H1 (cell line): ENCODE data around the gene CCDC28B. TPM values are rescaled to one million over a fixed set of nuclear protein-coding genes. Genes with fewer than 3 reads are reported as not detected.

ENCODE experiments used
- CTCF ChIA-PET: fragments of 300-600 bp; sonication (Branson Sonifier 250); formaldehyde crosslinking; loops from one replicate; lab custom pipeline; 2021; ENCODE audit not compliant: partially characterized antibody; lab: Charles Lee
- POLR2A ChIA-PET: fragments of 300-600 bp; sonication (Branson Sonifier 250); formaldehyde crosslinking; loops from one replicate; lab custom pipeline; 2021; ENCODE audit warnings: inconsistent platforms; ENCODE audit not compliant: partially characterized antibody; lab: Charles Lee
- DNase-seq, 2 experiments: peaks; one replicate each; pipeline versions ENCODE4 v3.0.0 to v3.0.0-alpha.2; 2010 to 2022; ENCODE audit warnings: low spot score in 2 of 2, low read depth in 1 of 2, mixed read lengths in 1 of 2
- FAIRE-seq: peaks from 2 replicates; lab custom pipeline; 2011; peaks lifted over from hg19 to GRCh38; lab: Jason Lieb, UNC
- H2AFZ ChIP-seq: 2 replicates; pipeline ENCODE4 v1.8.1; 2012; ENCODE audit warnings: low read length, inconsistent platforms
- H2AK5ac ChIP-seq: 2 replicates; pipeline ENCODE4 v1.6.1; 2013; ENCODE audit warnings: low read depth, low read length
- H2BK120ac ChIP-seq: replicated peaks from 2 replicates; pipeline ENCODE3; 2013; ENCODE audit warnings: low read depth, low read length, inconsistent platforms
- H2BK12ac ChIP-seq: 2 replicates; pipeline ENCODE4 v1.6.1; 2013; ENCODE audit warnings: low read depth, low read length
- H2BK15ac ChIP-seq: 2 replicates; pipeline ENCODE4 v1.6.1; 2013; ENCODE audit warnings: low read length
- H2BK20ac ChIP-seq: 2 replicates; pipeline ENCODE4 v1.6.1; 2013; ENCODE audit warnings: low read length
- H2BK5ac ChIP-seq: 2 replicates; pipeline ENCODE4 v1.6.1; 2013; ENCODE audit warnings: low read depth, low read length
- H3K14ac ChIP-seq: 2 replicates; pipeline ENCODE4 v1.6.1; 2013; ENCODE audit warnings: inconsistent platforms; ENCODE audit not compliant: insufficient read length
- H3K18ac ChIP-seq: 2 replicates; pipeline ENCODE4 v1.6.1; 2013; ENCODE audit warnings: low read length; ENCODE audit errors: extremely low read depth
- H3K23ac ChIP-seq: 2 replicates; pipeline ENCODE4 v1.6.1; 2013; ENCODE audit warnings: inconsistent platforms; ENCODE audit not compliant: insufficient read length
- H3K23me2 ChIP-seq: 2 replicates; pipeline ENCODE4 v1.6.1; 2013; ENCODE audit warnings: low read depth, low read length
- H3K27ac ChIP-seq: 2 replicates; pipeline ENCODE4 v1.6.1; 2011; ENCODE audit warnings: low read depth, low read length, inconsistent platforms
- H3K27me3 ChIP-seq, 4 experiments: replicated peaks in 1 of 4; 1 replicate in 1 of 4; 2 replicates in 3 of 4; pipeline versions ENCODE4 v1.6.1 to v1.8.1; 2011 to 2013; ENCODE audit warnings: low read length in 3 of 4, mild to moderate bottlenecking in 3 of 4, inconsistent platforms in 2 of 4, mixed read lengths in 2 of 4, moderate library complexity in 1 of 4; ENCODE audit not compliant: control insufficient read depth in 3 of 4, insufficient read depth in 3 of 4; ENCODE audit errors: extremely low read depth in 1 of 4
- H3K36me3 ChIP-seq, 4 experiments: 2 replicates each; pipeline versions ENCODE4 v1.6.1 to v1.8.1; 2011 to 2013; ENCODE audit warnings: mild to moderate bottlenecking in 4 of 4, low read length in 3 of 4, moderate library complexity in 2 of 4, control low read depth in 1 of 4, inconsistent platforms in 1 of 4; ENCODE audit not compliant: insufficient read depth in 4 of 4, control insufficient read depth in 2 of 4
- H3K4ac ChIP-seq: replicated peaks from 2 replicates; pipeline ENCODE3; 2013; ENCODE audit warnings: low read length, low read depth, mixed read lengths, inconsistent platforms; ENCODE audit not compliant: insufficient read length
- H3K4me1 ChIP-seq, 4 experiments: replicated peaks in 1 of 4; 1 replicate in 1 of 4; 2 replicates in 3 of 4; pipeline versions ENCODE4 v1.6.1 to v1.8.1; 2011 to 2013; ENCODE audit warnings: low read length in 3 of 4, inconsistent platforms in 2 of 4, mixed read lengths in 1 of 4; ENCODE audit not compliant: insufficient read depth in 4 of 4, control insufficient read depth in 3 of 4
- H3K4me2 ChIP-seq, 2 experiments: 2 replicates each; pipeline versions ENCODE4 v1.6.1 to v1.8.1; 2011 to 2013; ENCODE audit warnings: low read depth in 2 of 2, low read length in 2 of 2, control low read depth in 1 of 2, inconsistent platforms in 1 of 2, mild to moderate bottlenecking in 1 of 2; ENCODE audit not compliant: insufficient read depth in 1 of 2
- H3K4me3 ChIP-seq, 4 experiments: fragments of 200-600, 300-600 bp in 1 of 4; sonication (generic), shearing (Covaris generic), sonication (Bioruptor Twin) in 1 of 4; 2 replicates each; pipeline versions ENCODE4 v1.5.1 to v1.8.1; 2011 to 2016; ENCODE audit warnings: low read length in 4 of 4, low read depth in 3 of 4, control low read depth in 2 of 4, inconsistent platforms in 2 of 4, mild to moderate bottlenecking in 2 of 4, mixed read lengths in 1 of 4, moderate library complexity in 1 of 4; ENCODE audit not compliant: insufficient read depth in 2 of 4; ENCODE audit errors: extremely low read depth in 1 of 4
- H3K56ac ChIP-seq: replicated peaks from 2 replicates; pipeline ENCODE3; 2013; ENCODE audit warnings: low read depth, mild to moderate bottlenecking, mixed read lengths, low read length, inconsistent platforms; ENCODE audit not compliant: insufficient read length
- H3K79me1 ChIP-seq: 2 replicates; pipeline ENCODE4 v1.6.1; 2013; ENCODE audit warnings: low read depth, low read length, control low read depth
- H3K79me2 ChIP-seq, 2 experiments: 2 replicates each; pipeline versions ENCODE4 v1.6.1 to v1.8.1; 2012 to 2013; ENCODE audit warnings: low read length in 2 of 2, mild to moderate bottlenecking in 2 of 2, inconsistent platforms in 1 of 2; ENCODE audit not compliant: insufficient read depth in 2 of 2, control insufficient read depth in 1 of 2
- H3K9ac ChIP-seq, 4 experiments: replicated peaks in 1 of 4; 1 replicate in 1 of 4; 2 replicates in 3 of 4; pipeline versions ENCODE4 v1.6.1 to v1.8.1; 2011 to 2013; ENCODE audit warnings: low read depth in 3 of 4, low read length in 3 of 4, control low read depth in 2 of 4, mild to moderate bottlenecking in 2 of 4, moderate library complexity in 2 of 4, inconsistent platforms in 1 of 4; ENCODE audit errors: extremely low read depth in 1 of 4
- H3K9me3 ChIP-seq, 2 experiments: 2 replicates each; pipeline versions ENCODE4 v1.6.1 to v1.8.1; 2012 to 2013; ENCODE audit warnings: mild to moderate bottlenecking in 2 of 2, moderate library complexity in 2 of 2, control low read depth in 1 of 2, inconsistent platforms in 1 of 2, low read depth in 1 of 2, low read length in 1 of 2, mixed read lengths in 1 of 2; ENCODE audit not compliant: insufficient read depth in 2 of 2
- H4K20me1 ChIP-seq, 2 experiments: replicated peaks in 1 of 2; 2 replicates each; pipeline versions ENCODE3 to v1.8.1; 2011 to 2013; ENCODE audit warnings: inconsistent platforms in 2 of 2, low read length in 2 of 2, mild to moderate bottlenecking in 1 of 2; ENCODE audit not compliant: insufficient read depth in 2 of 2, control insufficient read depth in 1 of 2
- H4K5ac ChIP-seq: 2 replicates; pipeline ENCODE4 v1.6.1; 2013; ENCODE audit warnings: low read length, low read depth, mixed read lengths, inconsistent platforms; ENCODE audit not compliant: insufficient read length
- H4K8ac ChIP-seq: 2 replicates; pipeline ENCODE4 v1.8.0; 2013; ENCODE audit warnings: mild to moderate bottlenecking, moderate library complexity, low read length, inconsistent platforms; ENCODE audit not compliant: insufficient read depth; ENCODE audit errors: extremely low read depth
- H4K91ac ChIP-seq: replicated peaks from 2 replicates; pipeline ENCODE3; 2013; ENCODE audit warnings: low read length, mixed read lengths, inconsistent platforms; ENCODE audit not compliant: insufficient read length
- BCL11A ChIP-seq, 2 experiments: IDR thresholded peaks; one replicate each; pipeline ENCODE4 v1.6.1; 2011; ENCODE audit warnings: low read depth in 2 of 2, low read length in 2 of 2, mild to moderate bottlenecking in 2 of 2
- BRCA1 ChIP-seq: IDR thresholded peaks from 2 replicates; pipeline ENCODE4 v1.6.1; 2012; ENCODE audit warnings: low read depth, low read length, improper control_type of control experiment
- CHD2 ChIP-seq: IDR thresholded peaks from 2 replicates; pipeline ENCODE4 v1.6.1; 2012; ENCODE audit warnings: low read length, improper control_type of control experiment
- CTBP2 ChIP-seq: IDR thresholded peaks from 2 replicates; pipeline ENCODE4 v1.7.0; 2011; ENCODE audit warnings: borderline replicate concordance, mild to moderate bottlenecking, moderate library complexity, mixed read lengths, low read length; ENCODE audit not compliant: insufficient read depth, insufficient read length
- JUN ChIP-seq: IDR thresholded peaks from 2 replicates; pipeline ENCODE4 v1.6.1; 2011; ENCODE audit warnings: low read depth, mild to moderate bottlenecking, improper control_type of control experiment, low read length
- POLR2A ChIP-seq, 2 experiments: IDR thresholded peaks; 1 replicate in 1 of 2; 2 replicates in 1 of 2; pipeline ENCODE4 v1.6.1; 2011; ENCODE audit warnings: low read depth in 2 of 2, low read length in 2 of 2, mild to moderate bottlenecking in 2 of 2; ENCODE audit errors: control extremely low read depth in 1 of 2
- POLR2AphosphoS5 ChIP-seq: IDR thresholded peaks from 2 replicates; pipeline ENCODE4 v1.6.1; 2011; ENCODE audit warnings: low read depth, low read length
- RAD21 ChIP-seq, 2 experiments: IDR thresholded peaks in 1 of 2; conservative IDR thresholded peaks in 1 of 2; 2 replicates each; pipeline ENCODE4 v1.6.1; 2011; ENCODE audit warnings: low read depth in 2 of 2, low read length in 2 of 2, improper control_type of control experiment in 1 of 2, inconsistent platforms in 1 of 2, mild to moderate bottlenecking in 1 of 2, moderate library complexity in 1 of 2
- RNF2 ChIP-seq: fragments of 200-900, 300-1000 bp; sonication (generic); IDR thresholded peaks from 2 replicates; pipeline ENCODE4 v1.7.1; 2016; ENCODE audit warnings: borderline replicate concordance, low read depth, mild to moderate bottlenecking, antibody characterized with exemption, low read length; ENCODE audit not compliant: poor library complexity, severe bottlenecking; ENCODE audit errors: missing control alignments
- SP4 ChIP-seq: IDR thresholded peaks from 2 replicates; pipeline ENCODE4 v1.6.1; 2012; ENCODE audit warnings: low read length, inconsistent platforms
- YY1 ChIP-seq: IDR thresholded peaks from 2 replicates; pipeline ENCODE4 v1.6.1; 2011; ENCODE audit warnings: low read depth, mild to moderate bottlenecking, low read length
- ZNF274 ChIP-seq: IDR thresholded peaks from 2 replicates; pipeline ENCODE4 v1.7.0; 2012; ENCODE audit warnings: low read length, borderline replicate concordance; ENCODE audit errors: extremely low read depth
- WGBS, 2 experiments: shearing (Covaris generic) in 1 of 2; methylation state at CpG; one replicate each; pipeline versions ENCODE4 v1.1.6 to v1.1.7; 2013 to 2015; ENCODE audit warnings: low lambda C conversion rate in 2 of 2, mixed read lengths in 2 of 2, inconsistent platforms in 1 of 2, low coverage in 1 of 2, missing lambda C conversion rate in 1 of 2; ENCODE audit not compliant: insufficient replicate concordance in 2 of 2, insufficient coverage in 1 of 2, insufficient read length in 1 of 2; ENCODE audit errors: extremely low coverage in 1 of 2, missing lambda C conversion rate in 1 of 2; 5-methylcytosine and 5-hydroxymethylcytosine counted together
- polyA plus RNA-seq, 7 experiments: library from polyadenylated mRNA; depleted of rRNA in 3 of 7; stranded (reverse) in 5 of 7; unstranded in 2 of 7; fragments of >200 nt in 5 of 7; fragments of 200-250 nt in 2 of 7; gene quantifications; 1 replicate in 5 of 7; 2 replicates in 1 of 7; 4 replicates in 1 of 7; pipeline versions ENCODE4 v1.2.1 to v1.2.3, GENCODE V29; 2011 to 2013; ENCODE audit warnings: missing spikeins in 2 of 7, mixed read lengths in 2 of 7
- total RNA-seq: library from RNA; stranded (reverse); fragmentation: NEBNext Ultra II Directional; extraction: Animal tissue kit (Norgen Biotek cat#: 25700); gene quantifications from 2 replicates; pipeline ENCODE4 v1.2.1, GENCODE V29; 2021

CCDC28B gene
- total and polyA plus RNA-seq, 2 of the 8 experiments (the other 6 are each of a cell fraction or from before 2014, with no cell fraction given): 16.7 to 17.1 TPM

- FAIRE-seq: no peak
- Histone ChIP-seq H3K4me3 (peak overlapping the region in 3 of 4 experiments; percentile 17 to 89 (median 36); a peak in 4 of 8 replicates), H3K9ac (no peak overlapping the region), H3K14ac (no peak overlapping the region), H4K8ac (no peak overlapping the region), H3K36me3 (peaks cover 6 to 20% (median 9%) of the 10 kb centered on the region in 4 experiments; a peak in 7 of 8 replicates), H2BK5ac (no peak overlapping the region), H3K27ac (no peak overlapping the region; the same call in 1 of the 2 replicates), H3K23me2 (peaks cover 2% of the 10 kb centered on the region; the same call in 1 of the 2 replicates), H4K20me1 (no peaks in the 10 kb centered on the region), H3K4me1 (peaks cover 8 to 15% (median 10%) of the 10 kb centered on the region in 4 experiments; a peak in 6 of 7 replicates), H2BK12ac (no peak overlapping the region), H3K23ac (no peak overlapping the region), H3K9me3 (no peaks in the 10 kb centered on the region), H2BK15ac (no peak overlapping the region), H2AK5ac (no peak overlapping the region), H2AFZ (peak overlapping the region; percentile 93), H2BK20ac (no peak overlapping the region), H3K4ac (no peak overlapping the region), H3K4me2 (peak overlapping the region; percentile 82 to 91), H4K5ac (no peak overlapping the region), H3K27me3 (no peaks in the 10 kb centered on the region), H3K18ac (no peak overlapping the region), H3K56ac (no peak overlapping the region), H4K91ac (no peak overlapping the region), H2BK120ac (no peak overlapping the region), H3K79me1 (peaks cover 3% of the 10 kb centered on the region; the same call in 1 of the 2 replicates), H3K79me2 (peaks cover 2 to 22% of the 10 kb centered on the region in 2 experiments; a peak in 3 of 4 replicates)
- CTCF ChIA-PET: interaction anchor here (0.6 to 1.6 kb wide), 3 partner anchors 10 to 68 kb away, joined by 3 to 5 read pairs (median 4); no protein-coding TSS in a partner anchor
- DNase-seq: no peak
- POLR2A ChIA-PET: interaction anchor here (0.6 to 18.1 kb wide), 20 partner anchors 10 to 472 kb away, joined by 3 to 332 read pairs (median 4); partner anchors contain the start of genes CCDC28B, IQCC, KPNA6 and RBBP4
- 78% methylated on average over 7 of the region's 7 CpGs; no CpG with 5 or more reads in 1 of the 2 experiments for WGBS, 2 experiments
- no peak for TF ChIP-seq JUN
- no peak for TF ChIP-seq YY1
- no peak for TF ChIP-seq POLR2AphosphoS5
- TF ChIP-seq ZNF274: no peak
- no peak for TF ChIP-seq POLR2A (IDR thresholded peaks at IDR 0.05; ENCODE audit: control extremely low read depth in 1 of 2, low read depth in 2 of 2, low read length in 2 of 2)
- no peak for TF ChIP-seq BCL11A (IDR thresholded peaks at IDR 0.05; ENCODE audit: low read depth in 2 of 2, low read length in 2 of 2)
- TF ChIP-seq CHD2: no peak
- TF ChIP-seq SP4: no peak
- TF ChIP-seq RAD21 (IDR thresholded peaks at IDR 0.05 in 1 of 2, conservative IDR thresholded peaks at IDR 0.05 in 1 of 2; ENCODE audit: low read depth in 2 of 2, low read length in 2 of 2): no peak
- TF ChIP-seq BRCA1: no peak
- TF ChIP-seq CTBP2: no peak
- TF ChIP-seq RNF2: no peak
Measured at GRCh38 chr1:32178380-32179192, 21.8 kb upstream of the CCDC28B start.
